Measurements from ENCODE around the gene CAMK1D.

CAMK1D gene

DNA sequence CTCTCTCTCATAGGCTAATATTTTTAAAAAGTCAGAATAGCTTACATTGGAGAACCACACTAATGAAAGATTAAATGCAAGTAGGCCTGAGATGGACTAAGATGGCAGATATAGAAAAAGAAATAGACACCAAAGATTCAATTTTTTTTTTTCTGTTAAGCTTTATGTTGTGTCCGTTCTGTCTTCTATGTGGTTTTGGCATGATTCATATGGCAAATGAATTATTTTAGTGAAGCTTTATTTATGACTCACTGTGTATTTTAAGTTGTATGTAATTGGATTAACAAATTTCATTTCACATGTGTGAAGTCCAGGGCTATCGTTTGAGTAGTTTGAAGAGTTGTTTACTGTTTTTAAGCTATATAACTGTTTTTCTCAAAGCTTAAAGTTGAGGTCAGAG is 214.8 kb downstream of the CAMK1D start:
- H3K27me3 Mint-ChIP-seq = no peaks in the 10 kb centered on the region
- H3K4me1 Mint-ChIP-seq = peaks cover 27% of the 10 kb centered on the region
- ATAC-seq = peak; percentile 40
- no peak overlapping the region for H3K4me3 Mint-ChIP-seq
- H3K9me3 Mint-ChIP-seq = no peaks in the 10 kb centered on the region
- DNase-seq = no peak
- no peaks in the 10 kb centered on the region for H3K36me3 Mint-ChIP-seq (ENCODE audit: low read depth)
- H3K27ac Mint-ChIP-seq = no peak overlapping the region

GRCh38 chr10:12566161-12567115 is 217.1 kb downstream of the CAMK1D start:
- H3K4me1 Mint-ChIP-seq = peaks cover 26% of the 10 kb centered on the region

GRCh38 chr10:12568391-12569009 is 219.2 kb downstream of the CAMK1D start:
- Mint-ChIP-seq H3K9me3 (no peaks in the 10 kb centered on the region), H3K27me3 (no peaks in the 10 kb centered on the region), H3K4me3 (no peak overlapping the region), H3K4me1 (peaks cover 18% of the 10 kb centered on the region), H3K36me3 (ENCODE audit: low read depth) (peaks cover 3% of the 10 kb centered on the region), H3K27ac (no peak overlapping the region)
- ATAC-seq (no peak), DNase-seq (no peak)

More at GRCh38 chr10:12566161-12567115, 217.1 kb downstream of the CAMK1D start:
- Mint-ChIP-seq H3K9me3 (no peaks in the 10 kb centered on the region), H3K27ac (no peak overlapping the region), H3K36me3 (ENCODE audit: low read depth) (no peaks in the 10 kb centered on the region), H3K27me3 (no peaks in the 10 kb centered on the region), H3K4me3 (no peak overlapping the region)
- no peak for DNase-seq
- ATAC-seq = no peak

GRCh38 chr10:12572281-12572680 is 222.9 kb downstream of the CAMK1D start:
- no peak for ATAC-seq
- no peak for DNase-seq
- Mint-ChIP-seq H3K27me3 (no peaks in the 10 kb centered on the region), H3K9me3 (no peaks in the 10 kb centered on the region), H3K36me3 (ENCODE audit: low read depth) (peaks cover 11% of the 10 kb centered on the region), H3K4me3 (no peak overlapping the region), H3K27ac (no peak overlapping the region), H3K4me1 (peaks cover 6% of the 10 kb centered on the region)

DNA sequence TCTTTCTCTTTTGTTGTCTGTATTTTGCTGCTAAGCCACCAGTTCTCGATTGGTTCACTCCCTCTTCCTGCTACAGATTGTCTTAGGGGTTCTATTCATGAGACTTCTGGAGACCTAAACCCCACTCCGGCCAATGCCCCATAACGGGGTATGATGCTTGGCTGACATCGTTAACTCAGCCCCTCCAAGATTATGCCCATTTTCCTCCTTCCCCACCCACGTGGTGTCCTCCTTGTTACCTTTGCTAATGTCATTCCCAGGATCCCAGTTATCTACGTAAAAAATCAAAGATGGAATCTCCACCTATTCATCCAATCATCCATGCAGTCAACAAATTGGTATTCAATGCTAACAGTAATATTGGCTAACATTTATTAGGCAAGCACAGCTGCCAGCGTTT is 228.3 kb downstream of the CAMK1D start:
- Mint-ChIP-seq H3K27ac (no peak overlapping the region), H3K9me3 (no peaks in the 10 kb centered on the region), H3K27me3 (no peaks in the 10 kb centered on the region), H3K36me3 (ENCODE audit: low read depth) (peaks cover 11% of the 10 kb centered on the region), H3K4me1 (peaks cover 5% of the 10 kb centered on the region), H3K4me3 (no peak overlapping the region)
- ATAC-seq (no peak), DNase-seq (no peak)

DNA sequence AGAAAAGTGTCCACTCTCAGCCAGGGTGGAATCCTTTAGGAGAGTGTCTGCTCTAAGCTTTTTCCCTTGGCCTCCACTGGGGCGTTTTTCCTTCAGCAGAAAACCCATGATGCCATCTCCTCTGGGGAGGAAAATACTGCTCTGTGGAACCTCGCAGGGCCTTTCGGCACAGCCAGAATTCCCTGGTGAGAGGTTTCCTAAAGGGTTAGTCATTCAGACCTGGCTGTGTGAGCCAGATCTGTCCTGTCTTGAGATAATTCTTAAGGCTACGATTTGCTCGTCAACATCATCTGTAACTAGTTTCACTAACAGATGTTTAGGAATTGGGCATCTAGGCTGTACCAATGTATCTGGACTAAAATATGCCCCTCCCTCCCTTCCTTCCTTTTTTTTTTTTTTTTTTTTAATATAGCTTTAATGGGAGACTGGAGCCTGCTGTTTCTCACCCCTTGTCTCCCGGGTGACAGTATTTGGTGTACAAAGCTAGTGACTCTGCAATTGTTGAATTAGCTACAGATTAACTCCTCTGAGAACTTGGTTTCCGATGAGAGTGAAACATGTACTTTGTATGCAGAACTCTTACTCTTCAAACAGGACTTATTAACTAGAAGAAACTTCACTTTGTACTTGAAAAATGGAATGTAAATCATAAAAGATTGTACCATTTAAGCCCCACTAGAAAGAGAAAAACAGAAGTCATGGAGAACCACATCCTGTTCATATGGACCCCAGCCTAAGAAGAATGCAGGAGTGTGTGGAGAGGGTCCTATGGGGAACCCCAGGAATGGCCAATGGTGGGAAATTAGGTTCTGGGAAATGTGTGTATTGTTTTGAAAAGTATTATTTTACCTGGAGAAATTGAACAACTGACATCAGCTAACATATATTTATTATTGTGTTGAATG is 230.9 kb downstream of the CAMK1D start:
- ATAC-seq = no peak
- no peak overlapping the region for H3K27ac Mint-ChIP-seq
- H3K9me3 Mint-ChIP-seq = peaks cover 7% of the 10 kb centered on the region
- H3K4me3 Mint-ChIP-seq = no peak overlapping the region
- DNase-seq = no peak
- H3K36me3 Mint-ChIP-seq (ENCODE audit: low read depth) = peaks cover 14% of the 10 kb centered on the region
- H3K4me1 Mint-ChIP-seq = peaks cover 5% of the 10 kb centered on the region
- H3K27me3 Mint-ChIP-seq = no peaks in the 10 kb centered on the region

DNA sequence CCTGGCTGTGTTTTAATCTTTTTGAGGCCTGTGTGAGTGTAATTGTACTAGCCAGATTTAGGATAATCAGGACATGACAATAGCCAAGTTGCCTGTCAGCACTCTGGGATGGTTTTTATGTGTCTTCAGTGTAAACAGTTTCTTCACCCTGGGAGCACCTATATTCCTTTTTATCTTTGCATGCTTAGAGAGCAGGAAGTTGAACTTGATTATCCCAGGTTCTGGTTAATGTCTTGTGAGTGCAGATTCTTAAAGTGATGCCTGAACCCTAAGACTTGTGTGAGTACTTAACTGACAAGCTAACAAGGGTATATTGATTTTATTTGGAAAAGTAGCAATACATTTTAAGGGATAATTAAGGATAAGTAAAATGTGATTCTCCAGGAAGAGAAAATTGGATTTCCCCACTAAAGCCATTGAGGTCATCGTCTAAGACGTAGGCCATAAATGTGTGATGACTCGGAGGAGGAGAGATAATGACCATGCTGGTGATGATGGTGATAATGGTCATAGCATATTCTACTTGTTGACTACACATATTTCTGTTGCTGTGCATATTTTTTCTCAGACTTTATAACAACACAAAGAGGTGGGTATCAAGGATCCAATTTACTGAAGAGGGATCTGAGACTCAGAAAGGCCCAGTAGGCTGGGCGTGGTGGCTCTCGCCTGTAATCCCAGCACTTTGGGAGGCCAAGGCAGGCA is 234.7 kb downstream of the CAMK1D start:
- H3K27ac Mint-ChIP-seq = no peak overlapping the region
- no peaks in the 10 kb centered on the region for H3K27me3 Mint-ChIP-seq
- peaks cover 11% of the 10 kb centered on the region for H3K9me3 Mint-ChIP-seq
- DNase-seq = no peak
- H3K4me1 Mint-ChIP-seq = peaks cover 35% of the 10 kb centered on the region
- no peak overlapping the region for H3K4me3 Mint-ChIP-seq
- peaks cover 9% of the 10 kb centered on the region for H3K36me3 Mint-ChIP-seq (ENCODE audit: low read depth)
- no peak for ATAC-seq

DNA sequence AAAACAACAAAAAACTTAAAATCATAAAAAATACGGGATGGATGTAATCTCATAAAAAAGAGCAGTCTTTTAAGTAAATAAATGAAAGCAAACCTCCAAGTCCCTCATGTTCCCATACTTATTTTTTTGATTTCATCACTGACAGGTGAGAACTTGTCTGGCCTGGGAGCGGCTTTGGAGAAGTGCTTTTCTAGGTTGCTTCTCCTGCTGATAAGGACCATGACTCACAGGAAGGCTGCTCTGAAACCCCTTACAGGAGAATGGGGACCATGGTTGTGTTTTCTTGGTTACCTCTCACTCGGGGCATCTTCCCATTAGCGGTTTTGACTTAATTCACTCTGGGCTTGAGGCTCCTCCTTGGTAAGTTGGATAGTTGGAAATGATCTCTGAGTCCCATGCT is 237.4 kb downstream of the CAMK1D start:
- H3K4me1 Mint-ChIP-seq = peaks cover 51% of the 10 kb centered on the region
- H3K27me3 Mint-ChIP-seq = no peaks in the 10 kb centered on the region
- ATAC-seq = no peak
- H3K9me3 Mint-ChIP-seq = peaks cover 11% of the 10 kb centered on the region
- H3K27ac Mint-ChIP-seq = no peak overlapping the region
- peaks cover 7% of the 10 kb centered on the region for H3K36me3 Mint-ChIP-seq (ENCODE audit: low read depth)
- H3K4me3 Mint-ChIP-seq = no peak overlapping the region
- no peak for DNase-seq

DNA sequence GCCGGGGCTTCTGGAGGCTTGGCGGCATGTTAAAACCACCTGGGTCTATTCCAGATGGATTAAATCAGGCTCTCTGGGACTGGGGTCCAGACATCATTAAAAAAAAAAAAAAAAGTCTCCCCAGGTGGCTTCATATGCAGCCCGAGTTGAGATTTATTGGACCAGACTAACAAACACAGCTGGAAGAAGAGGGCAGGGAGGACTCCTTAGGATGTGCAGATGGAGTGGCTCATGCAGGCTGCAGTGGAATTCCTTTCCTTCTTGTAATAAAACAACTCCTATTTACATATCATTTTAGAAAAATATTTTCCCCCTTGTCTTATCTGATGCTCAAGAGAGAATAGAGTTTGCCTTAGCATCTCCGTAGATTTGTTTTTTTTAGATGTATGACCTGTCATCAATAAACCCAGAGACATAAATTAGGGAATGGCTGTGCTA is 238.1 kb downstream of the CAMK1D start:
- no peak overlapping the region for H3K27ac Mint-ChIP-seq
- no peak overlapping the region for H3K4me3 Mint-ChIP-seq
- ATAC-seq = no peak
- DNase-seq = no peak
- H3K27me3 Mint-ChIP-seq = no peaks in the 10 kb centered on the region
- H3K9me3 Mint-ChIP-seq = peaks cover 11% of the 10 kb centered on the region
- H3K4me1 Mint-ChIP-seq = peaks cover 55% of the 10 kb centered on the region
- H3K36me3 Mint-ChIP-seq (ENCODE audit: low read depth) = peaks cover 7% of the 10 kb centered on the region

DNA sequence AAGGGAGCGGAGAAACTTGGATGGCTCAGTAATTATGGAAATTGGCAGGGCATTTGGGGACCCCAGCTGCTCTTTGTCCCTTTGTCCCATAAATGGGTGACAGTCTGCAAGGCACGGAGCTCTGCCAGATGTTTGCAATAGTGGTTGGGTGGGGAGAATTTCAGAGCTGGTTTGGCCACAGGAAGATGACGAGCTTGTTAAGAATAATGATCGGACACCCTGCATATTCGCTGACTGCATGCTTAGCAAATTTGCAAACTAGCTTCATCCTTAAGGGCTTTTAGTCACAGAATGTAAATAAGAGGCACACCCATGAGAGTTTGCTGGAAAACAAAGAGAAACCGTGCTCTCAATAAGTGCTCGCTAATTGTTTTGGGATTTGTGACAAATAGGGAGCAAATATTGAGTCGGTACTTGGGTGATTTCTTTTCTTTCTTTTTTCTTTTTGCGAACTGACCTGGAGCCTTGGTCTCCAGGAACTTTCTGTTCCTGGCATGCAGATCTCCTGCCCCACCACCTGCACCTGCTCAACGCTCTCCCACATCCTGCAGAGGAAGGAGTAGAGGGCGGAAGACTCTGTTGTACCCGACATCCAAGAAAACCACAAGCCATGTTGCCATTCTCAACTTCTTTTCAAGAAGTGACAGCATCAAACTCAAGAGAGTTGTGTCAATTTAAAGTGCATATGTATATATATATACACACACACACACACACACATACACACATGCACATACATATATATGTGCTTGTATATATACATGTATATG is 238.9 kb downstream of the CAMK1D start:
- peak overlapping the region; percentile 59 for H3K4me3 Mint-ChIP-seq
- peak overlapping the region; percentile 39 for H3K27ac Mint-ChIP-seq
- ATAC-seq (peak; percentile 61), DNase-seq (no peak)
- H3K9me3 Mint-ChIP-seq = peaks cover 11% of the 10 kb centered on the region
- H3K4me1 Mint-ChIP-seq = peaks cover 61% of the 10 kb centered on the region
- no peaks in the 10 kb centered on the region for H3K27me3 Mint-ChIP-seq
- peaks cover 7% of the 10 kb centered on the region for H3K36me3 Mint-ChIP-seq (ENCODE audit: low read depth)

- peaks cover 5% of the 10 kb centered on the region for H3K9me3 Mint-ChIP-seq
- H3K4me1 Mint-ChIP-seq = peaks cover 69% of the 10 kb centered on the region
- no peak overlapping the region for H3K27ac Mint-ChIP-seq
- no peaks in the 10 kb centered on the region for H3K27me3 Mint-ChIP-seq
- no peak for ATAC-seq
- DNase-seq = no peak
- no peak overlapping the region for H3K4me3 Mint-ChIP-seq
- peaks cover 4% of the 10 kb centered on the region for H3K36me3 Mint-ChIP-seq (ENCODE audit: low read depth)
These were observed 239.9 kb downstream of the CAMK1D start for GRCh38 chr10:12589291-12589690.

- no peak for DNase-seq
- Mint-ChIP-seq H3K27ac (no peak overlapping the region), H3K9me3 (peaks cover 5% of the 10 kb centered on the region), H3K4me1 (peaks cover 74% of the 10 kb centered on the region), H3K27me3 (no peaks in the 10 kb centered on the region), H3K4me3 (no peak overlapping the region), H3K36me3 (ENCODE audit: low read depth) (peaks cover 8% of the 10 kb centered on the region)
- ATAC-seq = no peak
These were observed 240.4 kb downstream of the CAMK1D start for GRCh38 chr10:12589791-12590190.

Measured in activated naive CD8-positive, alpha-beta T cell treated with anti-CD3 and anti-CD28 coated beads, Interleukin-2, amount 50 U/mL, for 24 hours (primary cell).